OCI-LY7 (cell line): ENCODE measurements around the gene C9. TPM values are rescaled to one million over a fixed set of nuclear protein-coding genes. Genes with fewer than 3 reads are reported as not detected.
"Not testable (repeated sequence)": the region's sequence is repeated elsewhere in the genome, so short reads cannot be mapped to it uniquely, and the experiment has no call there.

Source experiments
- BruUV-seq: library from RNA; stranded (reverse); fragments of 400-500 nt; replicated peaks from 2 replicates; lab custom pipeline; 2021; lab: Mats Ljungman, UMichigan
- CTCF ChIA-PET: fragments of 300-600 bp; sonication (Branson Sonifier 250); formaldehyde crosslinking; loops from one replicate; lab custom pipeline; 2022; ENCODE audit warnings: antibody characterized with exemption; ENCODE audit not compliant: unreplicated experiment; lab: Charles Lee
- POLR2A ChIA-PET: fragments of 300-600 bp; sonication (Branson Sonifier 250); formaldehyde crosslinking; loops from one replicate; lab custom pipeline; 2022; ENCODE audit warnings: antibody characterized with exemption; lab: Charles Lee
- DNase-seq: peaks from one replicate; pipeline ENCODE4 v3.0.0-alpha.2; 2015; ENCODE audit warnings: low spot score
- H2AFZ ChIP-seq: fragments of 200-600 bp; sonication (generic), shearing (Covaris generic); 2 replicates; pipeline ENCODE4 v1.6.1; 2014; ENCODE audit warnings: mild to moderate bottlenecking, antibody characterized with exemption, low read length, moderate library complexity
- H3K27ac ChIP-seq: fragments of 200-600 bp; sonication (generic); 2 replicates; pipeline ENCODE4 v1.5.1; 2014; ENCODE audit warnings: mixed run types, low read depth, mild to moderate bottlenecking, moderate library complexity, low read length, inconsistent platforms; ENCODE audit not compliant: poor library complexity, severe bottlenecking
- H3K36me3 ChIP-seq: fragments of 200-600 bp; sonication (generic); 2 replicates; pipeline ENCODE4 v1.6.1; 2014; ENCODE audit warnings: mild to moderate bottlenecking, antibody characterized with exemption, low read length, moderate library complexity, mixed read lengths; ENCODE audit not compliant: insufficient read depth
- H3K4me1 ChIP-seq: fragments of 200-600 bp; sonication (generic); 2 replicates; pipeline ENCODE4 v1.5.1; 2014; ENCODE audit warnings: mild to moderate bottlenecking, low read length; ENCODE audit not compliant: insufficient read depth, poor library complexity, severe bottlenecking
- H3K4me2 ChIP-seq: fragments of 200-600 bp; sonication (generic); 2 replicates; pipeline ENCODE4 v1.6.1; 2014; ENCODE audit warnings: mild to moderate bottlenecking, low read length
- H3K4me3 ChIP-seq: fragments of 200-600 bp; sonication (generic); 2 replicates; pipeline ENCODE4 v1.5.1; 2014; ENCODE audit warnings: mild to moderate bottlenecking, low read depth, low read length; ENCODE audit not compliant: poor library complexity, severe bottlenecking
- H3K79me2 ChIP-seq: fragments of 200-600 bp; sonication (generic); 2 replicates; pipeline ENCODE4 v1.6.1; 2016; ENCODE audit warnings: low read depth, mild to moderate bottlenecking, low read length, moderate library complexity, mixed read lengths; ENCODE audit not compliant: insufficient read depth
- H3K9me2 ChIP-seq: fragments of 200-600 bp; sonication (generic); 2 replicates; pipeline ENCODE4 v1.6.1; 2016; ENCODE audit warnings: mild to moderate bottlenecking, low read length, mixed read lengths; ENCODE audit not compliant: insufficient read depth
- H3K9me3 ChIP-seq: fragments of 200-600 bp; sonication (generic); 2 replicates; pipeline ENCODE4 v1.6.1; 2014; ENCODE audit warnings: mild to moderate bottlenecking, mixed run types, low read length, mixed read lengths
- H4K20me1 ChIP-seq: fragments of 200-600 bp; sonication (generic); 2 replicates; pipeline ENCODE4 v1.6.1; 2014; ENCODE audit warnings: mild to moderate bottlenecking, antibody characterized with exemption, low read length, moderate library complexity, mixed read lengths; ENCODE audit not compliant: insufficient read depth
- CTCF ChIP-seq: fragments of 200-600 bp; sonication (generic); conservative IDR thresholded peaks from 2 replicates; pipeline ENCODE4 v1.5.1; 2014; ENCODE audit warnings: mild to moderate bottlenecking, antibody characterized with exemption, low read length, moderate library complexity, mixed read lengths
- EZH2phosphoT487 ChIP-seq: fragments of 200-600 bp; sonication (generic); IDR thresholded peaks from 2 replicates; pipeline ENCODE4 v1.6.1; 2018; ENCODE audit warnings: low read depth, borderline replicate concordance, mild to moderate bottlenecking, mixed run types, antibody characterized with exemption, low read length, moderate library complexity, mixed read lengths
- intact Hi-C: fragments of 100-400 bp; cut with micrococcal nuclease; formaldehyde crosslinking; loops from one replicate; pipeline ENCODE4 v1.10.0; 2022; ENCODE audit not compliant: unreplicated experiment
- total RNA-seq, 2 experiments: library from RNA; depleted of rRNA in 1 of 2; stranded (reverse); fragments of >200 nt in 1 of 2; shearing (Covaris generic) in 1 of 2; gene quantifications; 2 replicates each; pipeline ENCODE4 v1.2.3, GENCODE V29; 2014 to 2022

C9 gene
- total RNA-seq, 2 experiments from 2014 or later: not detected

GRCh38 chr5:39274398-39275085 is 89.8 kb downstream of the C9 start:
- Histone ChIP-seq H3K27ac (no peak overlapping the region), H3K4me3 (peak overlapping the region; percentile 45), H3K79me2 (no peaks in the 10 kb centered on the region), H3K4me1 (no peaks in the 10 kb centered on the region), H3K4me2 (peak overlapping the region; percentile 56), H2AFZ (peak overlapping the region; percentile 89), H4K20me1 (no peaks in the 10 kb centered on the region), H3K9me2 (no peaks in the 10 kb centered on the region), H3K9me3 (no peaks in the 10 kb centered on the region), H3K36me3 (no peaks in the 10 kb centered on the region)
- TF ChIP-seq CTCF (no peak), EZH2phosphoT487 (no peak)
- POLR2A ChIA-PET: interaction anchor here (1.2 kb wide), 1 partner anchor 16 kb away, joined by 6 read pairs; no protein-coding TSS in a partner anchor
- BruUV-seq: no TSS peak
- intact Hi-C loops: no loop called here
- DNase-seq: peak; percentile 11
- CTCF ChIA-PET: no interaction called here

GRCh38 chr5:39273314-39273954 is 90.9 kb downstream of the C9 start:
- ChIA-PET CTCF (no interaction called here), POLR2A (interaction anchor here (0.7 kb wide), 2 partner anchors 748 to 1499 kb away, joined by 3 to 4 read pairs; no protein-coding TSS in a partner anchor)
- Histone ChIP-seq H3K36me3 (no peaks in the 10 kb centered on the region), H4K20me1 (no peaks in the 10 kb centered on the region), H3K4me2 (no peak overlapping the region), H3K4me3 (no peak overlapping the region), H3K9me2 (no peaks in the 10 kb centered on the region), H3K9me3 (no peaks in the 10 kb centered on the region), H2AFZ (no peak overlapping the region; the same call in 1 of the 2 replicates), H3K4me1 (no peaks in the 10 kb centered on the region), H3K79me2 (no peaks in the 10 kb centered on the region), H3K27ac (no peak overlapping the region)
- BruUV-seq: no TSS peak
- intact Hi-C loops: no loop called here
- no peak for TF ChIP-seq CTCF
- TF ChIP-seq EZH2phosphoT487: no peak
- DNase-seq: no peak

- H3K27ac ChIP-seq, H4K20me1 ChIP-seq, BruUV-seq, H3K9me3 ChIP-seq, H3K4me3 ChIP-seq, CTCF ChIA-PET, H3K79me2 ChIP-seq, DNase-seq, H3K36me3 ChIP-seq, intact Hi-C loops, H3K4me2 ChIP-seq, H2AFZ ChIP-seq, H3K4me1 ChIP-seq, H3K9me2 ChIP-seq: not testable (repeated sequence)
- POLR2A ChIA-PET: interaction anchor here (0.7 kb wide), 1 partner anchor 748 kb away, joined by 3 read pairs; no protein-coding TSS in a partner anchor
Measured at GRCh38 chr5:39272869-39273231, 91.4 kb downstream of the C9 start.
